Neural cell (in vitro differentiated cells): ENCODE data around the gene FNDC3B. TPM values are rescaled to one million over a fixed set of nuclear protein-coding genes. Genes with fewer than 3 reads are reported as not detected.

ENCODE experiments used
- H2AFZ ChIP-seq: fragments of 200-600, 300-800 bp; sonication (generic), shearing (Covaris generic); 2 replicates; pipeline ENCODE4 v1.6.0; 2014; ENCODE audit warnings: low read depth, mild to moderate bottlenecking, antibody characterized with exemption, low read length, moderate library complexity
- H3F3A ChIP-seq: fragments of 200-600 bp; shearing (Covaris generic); 2 replicates; pipeline ENCODE4 v1.6.1; 2016; ENCODE audit warnings: mild to moderate bottlenecking, moderate library complexity, mixed read lengths, antibody characterized with exemption, low read length; ENCODE audit not compliant: insufficient read depth, poor library complexity, severe bottlenecking
- H3K27ac ChIP-seq: fragments of 200-600, 300-800 bp; sonication (generic), shearing (Covaris generic); 2 replicates; pipeline ENCODE4 v1.5.1; 2014; ENCODE audit warnings: mild to moderate bottlenecking, low read length, moderate library complexity
- H3K27me3 ChIP-seq: fragments of 300-800, 200-600 bp; sonication (generic), shearing (Covaris generic); 2 replicates; pipeline ENCODE4 v1.6.0; 2014; ENCODE audit warnings: mild to moderate bottlenecking, low read depth, low read length, moderate library complexity; ENCODE audit not compliant: insufficient read depth
- H3K36me3 ChIP-seq: fragments of 300-800, 200-600 bp; sonication (generic), shearing (Covaris generic); 2 replicates; pipeline ENCODE4 v1.5.1; 2014; ENCODE audit warnings: mild to moderate bottlenecking, antibody characterized with exemption, low read length, moderate library complexity; ENCODE audit not compliant: insufficient read depth
- H3K4me2 ChIP-seq: fragments of 300-800, 200-600 bp; sonication (generic), shearing (Covaris generic); 2 replicates; pipeline ENCODE4 v1.6.0; 2014; ENCODE audit warnings: mild to moderate bottlenecking, low read length
- H3K4me3 ChIP-seq: fragments of 300-800, 200-600 bp; sonication (generic), shearing (Covaris generic); 2 replicates; pipeline ENCODE4 v1.5.1; 2014; ENCODE audit warnings: mild to moderate bottlenecking, low read length, moderate library complexity
- H3K79me2 ChIP-seq: fragments of 200-600 bp; shearing (Covaris generic); replicated peaks from 2 replicates; pipeline ENCODE4 v1.6.0; 2014; ENCODE audit warnings: mild to moderate bottlenecking, low read length, moderate library complexity; ENCODE audit not compliant: insufficient read depth
- H3K9ac ChIP-seq: fragments of 300-800, 200-600 bp; sonication (generic), shearing (Covaris generic); 2 replicates; pipeline ENCODE4 v1.6.1; 2016; ENCODE audit warnings: mild to moderate bottlenecking, low read length, mixed read lengths
- H3K9me2 ChIP-seq: fragments of 200-600 bp; shearing (Covaris generic); 2 replicates; pipeline ENCODE4 v1.6.1; 2016; ENCODE audit warnings: mild to moderate bottlenecking, low read length, mixed read lengths; ENCODE audit not compliant: insufficient read depth
- H3K9me3 ChIP-seq: fragments of 200-600, 300-800 bp; sonication (generic), shearing (Covaris generic); 2 replicates; pipeline ENCODE4 v1.6.1; 2016; ENCODE audit warnings: mild to moderate bottlenecking, mixed run types, low read length, moderate library complexity, mixed read lengths
- H4K20me1 ChIP-seq: fragments of 200-600 bp; shearing (Covaris generic); 2 replicates; pipeline ENCODE4 v1.6.1; 2016; ENCODE audit warnings: mild to moderate bottlenecking, mixed run types; ENCODE audit not compliant: insufficient read depth
- CTCF ChIP-seq: fragments of 450-650 bp; IDR thresholded peaks from 2 replicates; pipeline ENCODE4 v1.5.1; 2014; ENCODE audit warnings: antibody characterized with exemption, mild to moderate bottlenecking, moderate library complexity; ENCODE audit not compliant: poor library complexity, severe bottlenecking
- EP300 ChIP-seq: fragments of 450-650 bp; conservative IDR thresholded peaks from 2 replicates; pipeline ENCODE4 v1.6.1; 2014; ENCODE audit warnings: antibody characterized with exemption, mild to moderate bottlenecking, moderate library complexity; ENCODE audit not compliant: poor library complexity, severe bottlenecking
- EZH2 ChIP-seq: fragments of 200-600, 300-800 bp; shearing (Covaris generic), sonication (generic); IDR thresholded peaks from 2 replicates; pipeline ENCODE4 v1.6.1; 2014; ENCODE audit warnings: antibody characterized with exemption, low read length, borderline replicate concordance, mild to moderate bottlenecking; ENCODE audit not compliant: insufficient read depth, poor library complexity, severe bottlenecking
- MXI1 ChIP-seq: fragments of 450-650 bp; conservative IDR thresholded peaks from 2 replicates; pipeline ENCODE4 v1.6.1; 2014; ENCODE audit warnings: antibody characterized with exemption, mild to moderate bottlenecking; ENCODE audit not compliant: poor library complexity, severe bottlenecking
- POLR2AphosphoS5 ChIP-seq: IDR thresholded peaks from 2 replicates; pipeline ENCODE4 v1.6.1; 2012
- RAD21 ChIP-seq: fragments of 450-650 bp; conservative IDR thresholded peaks from 2 replicates; pipeline ENCODE4 v1.6.1; 2014; ENCODE audit warnings: antibody characterized with exemption, mild to moderate bottlenecking, moderate library complexity
- REST ChIP-seq: IDR thresholded peaks from 2 replicates; pipeline ENCODE4 v1.6.1; 2012; ENCODE audit warnings: borderline replicate concordance
- SMC3 ChIP-seq: fragments of 450-650 bp; conservative IDR thresholded peaks from 2 replicates; pipeline ENCODE4 v1.6.1; 2014; ENCODE audit warnings: antibody characterized with exemption, mild to moderate bottlenecking, moderate library complexity; ENCODE audit not compliant: poor library complexity
- TAF1 ChIP-seq: IDR thresholded peaks from 2 replicates; pipeline ENCODE4 v1.6.1; 2012; ENCODE audit warnings: low read depth
- polyA plus RNA-seq: library from polyadenylated mRNA; depleted of rRNA; stranded (reverse); fragments of >200 nt; gene quantifications from 2 replicates; pipeline ENCODE4 v1.2.3, GENCODE V29; 2014

The FNDC3B gene
- polyA plus RNA-seq, 1 donor from 2014 or later = 4.9 TPM

- Histone ChIP-seq H2AFZ (no peak overlapping the region), H3K79me2 (no peaks in the 10 kb centered on the region), H3K9ac (no peak overlapping the region), H3K36me3 (no peaks in the 10 kb centered on the region), H3K9me3 (no peaks in the 10 kb centered on the region), H3K9me2 (no peaks in the 10 kb centered on the region), H3K27ac (no peak overlapping the region), H3F3A (no peaks in the 10 kb centered on the region), H3K27me3 (no peaks in the 10 kb centered on the region), H4K20me1 (no peaks in the 10 kb centered on the region), H3K4me3 (no peak overlapping the region), H3K4me2 (no peak overlapping the region)
- TF ChIP-seq EP300 (no peak), MXI1 (no peak), EZH2 (no peak), TAF1 (no peak), CTCF (no peak), POLR2AphosphoS5 (no peak), RAD21 (no peak), SMC3 (no peak), REST (no peak)
Observed at GRCh38 chr3:172021164-172021563, 18.2 kb upstream of the FNDC3B start.

DNA sequence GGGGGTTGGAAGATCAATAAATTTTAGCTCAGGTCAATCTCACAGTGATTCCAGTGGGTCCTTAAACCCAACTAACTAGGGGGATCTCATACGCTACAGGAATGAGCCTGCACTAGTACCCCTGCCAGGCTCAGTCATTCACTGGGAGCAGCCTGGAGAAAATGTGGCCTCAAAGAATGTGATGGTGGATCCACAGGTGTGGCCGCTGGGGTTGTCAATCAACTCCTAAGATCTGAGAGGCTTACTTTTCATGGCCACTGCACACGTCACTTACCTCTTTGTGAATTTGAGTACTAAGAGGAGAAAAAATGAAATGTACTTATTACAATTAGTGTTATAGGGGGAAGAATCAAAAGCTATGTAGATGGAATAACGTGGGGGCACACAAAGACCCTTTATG lies 17.5 kb upstream of the FNDC3B start:
- H3K27ac ChIP-seq = no peak overlapping the region
- no peaks in the 10 kb centered on the region for H3K9me2 ChIP-seq
- H3K4me2 ChIP-seq = no peak overlapping the region
- H3K9me3 ChIP-seq = no peaks in the 10 kb centered on the region
- TF ChIP-seq CTCF (no peak), MXI1 (no peak), RAD21 (no peak), REST (no peak), TAF1 (no peak), EZH2 (no peak), SMC3 (no peak), POLR2AphosphoS5 (no peak), EP300 (no peak)
- no peaks in the 10 kb centered on the region for H3K27me3 ChIP-seq
- H3F3A ChIP-seq = no peaks in the 10 kb centered on the region
- no peaks in the 10 kb centered on the region for H3K79me2 ChIP-seq
- H2AFZ ChIP-seq = no peak overlapping the region
- no peak overlapping the region for H3K9ac ChIP-seq
- no peaks in the 10 kb centered on the region for H4K20me1 ChIP-seq
- H3K4me3 ChIP-seq = no peak overlapping the region
- H3K36me3 ChIP-seq = no peaks in the 10 kb centered on the region
